Measurements from ENCODE around the gene EID2. TPM values are rescaled to one million over a fixed set of nuclear protein-coding genes. Genes with fewer than 3 reads are reported as not detected.

Gene EID2, protein sequence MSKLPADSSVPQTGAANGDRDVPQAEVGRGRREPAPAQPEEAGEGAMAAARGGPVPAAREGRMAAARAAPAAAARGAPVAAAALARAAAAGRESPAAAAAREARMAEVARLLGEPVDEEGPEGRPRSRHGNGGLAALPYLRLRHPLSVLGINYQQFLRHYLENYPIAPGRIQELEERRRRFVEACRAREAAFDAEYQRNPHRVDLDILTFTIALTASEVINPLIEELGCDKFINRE
- total RNA-seq, result 10 to 100 TPM; 14.0 to 27.3 (median 23.4) TPM

DNA sequence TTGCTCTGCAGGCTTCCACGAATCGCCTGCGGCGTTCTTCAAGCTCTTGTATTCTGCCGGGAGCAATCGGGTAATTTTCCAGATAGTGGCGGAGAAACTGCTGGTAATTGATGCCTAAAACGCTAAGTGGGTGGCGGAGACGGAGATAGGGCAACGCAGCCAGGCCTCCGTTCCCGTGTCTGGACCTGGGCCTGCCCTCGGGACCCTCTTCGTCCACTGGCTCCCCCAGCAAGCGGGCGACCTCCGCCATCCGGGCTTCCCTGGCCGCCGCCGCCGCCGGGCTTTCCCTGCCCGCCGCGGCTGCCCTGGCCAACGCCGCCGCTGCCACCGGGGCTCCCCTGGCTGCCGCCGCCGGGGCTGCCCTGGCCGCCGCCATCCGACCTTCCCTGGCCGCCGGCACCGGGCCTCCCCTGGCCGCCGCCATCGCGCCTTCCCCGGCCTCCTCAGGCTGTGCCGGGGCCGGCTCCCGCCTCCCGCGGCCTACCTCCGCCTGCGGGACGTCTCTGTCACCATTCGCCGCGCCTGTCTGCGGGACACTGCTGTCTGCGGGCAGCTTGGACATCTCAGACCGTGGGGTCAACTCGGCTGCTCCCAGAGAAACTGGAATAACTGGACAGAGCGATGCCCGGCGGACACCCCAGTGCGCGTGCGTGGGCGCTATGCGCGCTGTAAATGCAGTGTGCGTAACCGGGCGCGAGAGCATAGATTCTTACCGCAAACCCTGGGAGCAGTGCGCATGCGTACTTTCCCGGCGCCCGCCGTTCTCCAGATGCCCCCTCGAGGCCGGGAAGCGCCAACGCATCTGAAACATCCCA lies at the start of gene EID2:
EID2 (minus strand) TSS at position 644 of the 815 bp plus-strand sequence; CDS start at position 562, 82 bp downstream.
- Histone ChIP-seq H3K9me3 (no peaks in the 10 kb centered on the region), H3K27ac (peak within 1 kb of the TSS; percentile 89 to 97 (median 96)), H3K4me1 (peaks cover 0 to 29% (median 16%) of the 10 kb centered on the region in 4 donors), H3K4me3 (peak within 1 kb of the TSS; percentile 55 to 85 (median 80)), H3K36me3 (no peaks in the 10 kb centered on the region), H3K27me3 (peaks cover 0 to 3% of the 10 kb centered on the region in 2 donors)
- TF ChIP-seq CTCF (IDR thresholded peaks at IDR 0.05) (peak; percentile 78 to 96 (median 88)), EP300 (IDR thresholded peaks at IDR 0.05) (peak; percentile 95 to 97), POLR2A (IDR thresholded peaks at IDR 0.05) (peak; percentile 88 to 94)
- DNase-seq (ENCODE audit: low spot score in 2 of 2), result peak; percentile 85 to 90
- WGBS, 2 donors, result 0 to 1% methylated on average over 20 to 66 of the region's 84 CpGs

- no peak overlapping the region for H3K27ac ChIP-seq
- no peaks in the 10 kb centered on the region for H3K36me3 ChIP-seq
- H3K27me3 ChIP-seq, result no peaks in the 10 kb centered on the region
- H3K4me3 ChIP-seq, result no peak overlapping the region
- no peaks in the 10 kb centered on the region for H3K9me3 ChIP-seq
- DNase-seq (ENCODE audit: low spot score in 2 of 2), result no peak
- 37 to 46% methylated on average over 2 of the region's 2 CpGs for WGBS, 2 donors
- TF ChIP-seq EP300 (IDR thresholded peaks at IDR 0.05) (no peak), POLR2A (IDR thresholded peaks at IDR 0.05) (no peak), CTCF (IDR thresholded peaks at IDR 0.05) (no peak)
- no peaks in the 10 kb centered on the region for H3K4me1 ChIP-seq
Observed at GRCh38 chr19:39588066-39588465, 48.1 kb upstream of the EID2 start.

DNA sequence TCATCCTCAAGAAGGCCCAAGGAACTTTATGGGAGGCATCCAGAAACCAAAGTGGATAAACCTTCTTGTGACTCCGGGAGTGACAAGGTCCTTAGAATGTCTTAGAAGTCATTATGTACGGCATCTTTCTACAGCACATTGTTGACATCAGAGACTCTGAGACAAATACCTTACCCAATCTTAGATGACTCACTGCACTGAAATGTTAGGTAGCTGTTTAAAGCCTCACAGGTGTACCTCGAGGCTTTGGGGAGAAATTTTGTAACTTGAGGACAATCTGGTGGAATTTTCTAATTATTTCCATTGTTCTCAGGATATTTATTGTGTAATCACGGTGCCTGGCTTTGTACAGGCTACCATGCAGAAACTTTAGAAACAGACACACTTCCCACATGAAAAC lies 47.5 kb upstream of the EID2 start:
- TF ChIP-seq CTCF (IDR thresholded peaks at IDR 0.05) (no peak), POLR2A (IDR thresholded peaks at IDR 0.05) (no peak), EP300 (IDR thresholded peaks at IDR 0.05) (no peak)
- Histone ChIP-seq H3K27ac (no peak overlapping the region), H3K9me3 (no peaks in the 10 kb centered on the region), H3K36me3 (no peaks in the 10 kb centered on the region), H3K4me3 (no peak overlapping the region), H3K27me3 (no peaks in the 10 kb centered on the region), H3K4me1 (no peaks in the 10 kb centered on the region)
- no peak for DNase-seq (ENCODE audit: low spot score in 2 of 2)
- WGBS, 2 donors, result 67% methylated on average over 4 of the region's 4 CpGs

DNA sequence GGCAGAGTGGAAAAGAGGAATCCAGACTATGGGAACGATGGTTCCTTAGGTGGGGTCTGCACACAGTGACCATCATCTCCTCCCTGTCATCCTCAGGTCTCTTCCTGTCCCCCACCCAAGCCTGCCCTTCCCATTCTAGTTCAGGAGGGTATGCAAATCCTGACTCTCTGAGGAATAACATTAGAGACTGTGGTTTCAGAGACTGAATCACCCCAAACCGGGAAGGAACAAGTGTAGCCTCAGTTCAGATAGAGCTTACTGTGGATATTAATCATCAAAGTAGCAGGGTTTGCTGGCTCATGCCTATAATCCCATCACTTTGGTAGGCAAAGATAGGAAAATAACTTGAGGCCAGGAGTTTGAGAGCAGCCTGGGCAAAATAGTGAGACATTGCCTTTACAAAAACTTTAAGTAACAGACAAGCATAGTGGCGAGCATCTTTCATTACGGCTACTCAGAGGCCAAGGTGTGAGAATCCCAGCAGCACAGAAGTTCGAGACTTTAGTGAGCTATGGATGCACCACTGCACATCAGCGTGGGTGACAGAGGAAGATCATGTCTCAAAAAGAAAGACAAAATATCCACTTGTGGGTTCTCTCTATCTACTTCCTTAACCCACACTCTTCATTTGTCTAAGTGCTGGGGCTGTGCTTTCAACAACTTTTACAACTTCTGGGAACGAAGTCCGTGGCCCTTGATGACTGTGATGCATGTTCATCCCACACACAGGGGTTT lies 43.1 kb upstream of the EID2 start:
- H3K4me1 ChIP-seq, result no peaks in the 10 kb centered on the region
- no peak overlapping the region for H3K4me3 ChIP-seq
- no peaks in the 10 kb centered on the region for H3K36me3 ChIP-seq
- no peaks in the 10 kb centered on the region for H3K27me3 ChIP-seq
- WGBS, 2 donors, result 61 to 65% methylated on average over 8 of the region's 8 CpGs
- DNase-seq (ENCODE audit: low spot score in 2 of 2), result no peak
- H3K27ac ChIP-seq, result no peak overlapping the region
- TF ChIP-seq CTCF (IDR thresholded peaks at IDR 0.05) (no peak), POLR2A (IDR thresholded peaks at IDR 0.05) (no peak), EP300 (IDR thresholded peaks at IDR 0.05) (no peak)
- peaks cover 0 to 12% (median 0%) of the 10 kb centered on the region in 4 donors for H3K9me3 ChIP-seq

All from tibial nerve (tissue), 4 donors.